Endothelial cell of umbilical vein (primary cell): Measurements from ENCODE around the gene NDRG2. TPM values are rescaled to one million over a fixed set of nuclear protein-coding genes. Genes with fewer than 3 reads are reported as not detected.
A peak's percentile ranks its signal among the peaks of the same experiment; 100 is the strongest.

Source experiments
- Bru-seq: library from RNA; stranded (reverse); fragments of 400-500 nt; gene quantifications from one replicate; lab custom pipeline; 2021; lab: Mats Ljungman, UMichigan
- BruChase-seq, 2 experiments: library from RNA; stranded (reverse); fragments of 400-500 nt; gene quantifications; one replicate each; lab custom pipeline; 2021; lab: Mats Ljungman, UMichigan
- BruUV-seq: library from RNA; stranded (reverse); fragments of 400-500 nt; replicated peaks from 2 replicates; lab custom pipeline; 2021; lab: Mats Ljungman, UMichigan
- CTCF ChIA-PET: fragments of 300-600, 350-600 bp; sonication (Branson Sonifier 250); formaldehyde crosslinking; loops from one replicate; lab custom pipeline; 2021; ENCODE audit warnings: antibody characterized with exemption, inconsistent platforms; lab: Charles Lee
- POLR2A ChIA-PET: fragments of 300-600, 350-600 bp; sonication (Branson Sonifier 250); formaldehyde crosslinking; loops from one replicate; lab custom pipeline; 2021; ENCODE audit warnings: antibody characterized with exemption, inconsistent platforms; lab: Charles Lee
- DNase-seq: peaks from one replicate; pipeline ENCODE4 v3.0.0-alpha.2; 2011; ENCODE audit warnings: low read depth, low spot score
- FAIRE-seq: peaks from 2 replicates; lab custom pipeline; 2011; peaks lifted over from hg19 to GRCh38; lab: Jason Lieb, UNC
- H2AFZ ChIP-seq: 2 replicates; pipeline ENCODE4 v1.6.0; 2012; ENCODE audit warnings: low read depth, low read length, control low read depth, inconsistent platforms
- H3K27ac ChIP-seq: 2 replicates; pipeline ENCODE4 v1.5.1; 2011; ENCODE audit warnings: low read depth, mild to moderate bottlenecking, control low read depth, low read length, moderate library complexity; ENCODE audit not compliant: insufficient read depth
- H3K27me3 ChIP-seq, 2 experiments: 2 replicates each; pipeline versions ENCODE4 v1.6.0 to v1.6.1; 2011; ENCODE audit warnings: low read length in 2 of 2, mixed read lengths in 1 of 2; ENCODE audit not compliant: control insufficient read depth in 2 of 2, insufficient read depth in 2 of 2
- H3K36me3 ChIP-seq, 2 experiments: 2 replicates in 1 of 2; 3 replicates in 1 of 2; pipeline ENCODE4 v1.5.1; 2011; ENCODE audit warnings: low read length in 2 of 2, mild to moderate bottlenecking in 1 of 2, moderate library complexity in 1 of 2; ENCODE audit not compliant: control insufficient read depth in 2 of 2, insufficient read depth in 2 of 2; ENCODE audit errors: extremely low read depth in 1 of 2
- H3K4me1 ChIP-seq: 3 replicates; pipeline ENCODE4 v1.5.1; 2011; ENCODE audit warnings: mild to moderate bottlenecking, low read length; ENCODE audit not compliant: control insufficient read depth, insufficient read depth; ENCODE audit errors: extremely low read depth
- H3K4me2 ChIP-seq: 2 replicates; pipeline ENCODE4 v1.6.1; 2011; ENCODE audit warnings: low read length, control low read depth, mixed read lengths; ENCODE audit not compliant: insufficient read depth
- H3K4me3 ChIP-seq, 3 experiments: fragments of 200-600 bp in 1 of 3; sonication (generic), shearing (Covaris generic) in 1 of 3; replicated peaks in 1 of 3; 2 replicates each; pipeline ENCODE4 v1.5.1; 2011 to 2016; ENCODE audit warnings: control low read depth in 3 of 3, low read length in 3 of 3, mild to moderate bottlenecking in 2 of 3, inconsistent platforms in 1 of 3, low read depth in 1 of 3, moderate library complexity in 1 of 3; ENCODE audit not compliant: insufficient read depth in 1 of 3
- H3K79me2 ChIP-seq: 2 replicates; pipeline ENCODE4 v1.6.0; 2012; ENCODE audit warnings: low read length, inconsistent platforms; ENCODE audit not compliant: control insufficient read depth, insufficient read depth
- H3K9ac ChIP-seq: replicated peaks from 2 replicates; pipeline ENCODE3; 2011; ENCODE audit warnings: low read length, control low read depth; ENCODE audit not compliant: insufficient read depth; ENCODE audit errors: extremely low read depth
- H3K9me1 ChIP-seq: replicated peaks from 3 replicates; pipeline ENCODE4 v1.6.0; 2011; ENCODE audit warnings: mild to moderate bottlenecking, low read length; ENCODE audit not compliant: control insufficient read depth, insufficient read depth; ENCODE audit errors: extremely low read depth
- H3K9me3 ChIP-seq: replicated peaks from 2 replicates; pipeline ENCODE4 v1.5.1; 2012; ENCODE audit warnings: low read length, inconsistent platforms; ENCODE audit not compliant: control insufficient read depth, insufficient read depth
- H4K20me1 ChIP-seq: replicated peaks from 2 replicates; pipeline ENCODE3; 2011; ENCODE audit warnings: mild to moderate bottlenecking, low read length; ENCODE audit not compliant: control insufficient read depth, insufficient read depth; ENCODE audit errors: extremely low read depth
- CTCF ChIP-seq, 2 donors: IDR thresholded peaks; 1 replicate in 1 of 2; 2 replicates in 1 of 2; pipeline ENCODE4 v1.5.1; 2011; ENCODE audit warnings: low read length in 2 of 2, mild to moderate bottlenecking in 2 of 2, moderate library complexity in 2 of 2, control low read depth in 1 of 2, inconsistent platforms in 1 of 2, low read depth in 1 of 2; ENCODE audit not compliant: insufficient read depth in 1 of 2; ENCODE audit errors: extremely low read depth in 1 of 2
- EZH2 ChIP-seq: IDR thresholded peaks from 2 replicates; pipeline ENCODE4 v1.6.1; 2012; ENCODE audit warnings: borderline replicate concordance, low read depth, mild to moderate bottlenecking, moderate library complexity, low read length, inconsistent platforms; ENCODE audit not compliant: severe bottlenecking
- FOS ChIP-seq: IDR thresholded peaks from 2 replicates; pipeline ENCODE4 v1.6.1; 2011; ENCODE audit warnings: mild to moderate bottlenecking, low read length, moderate library complexity, borderline replicate concordance; ENCODE audit not compliant: insufficient read depth
- MYC ChIP-seq: IDR thresholded peaks from one replicate; pipeline ENCODE4 v1.6.1; 2011; ENCODE audit warnings: mild to moderate bottlenecking, low read depth, low read length
- POLR2A ChIP-seq: IDR thresholded peaks from 2 replicates; pipeline ENCODE4 v1.6.1; 2012; ENCODE audit warnings: low read depth, mild to moderate bottlenecking, control low read depth, low read length
- POLR2AphosphoS5 ChIP-seq: IDR thresholded peaks from 2 replicates; pipeline ENCODE4 v1.6.1; 2012; ENCODE audit warnings: low read depth, mild to moderate bottlenecking, control low read depth, low read length, moderate library complexity; ENCODE audit not compliant: insufficient read depth
- dilution Hi-C: fragments of 300-500 bp; cut with MboI; formaldehyde crosslinking; loops from one replicate; pipeline ENCODE4 v1.15.0; 2019; ENCODE audit warnings: low sequenced_read_pairs; ENCODE audit not compliant: extremely low pct_ligation_motif_present
- intact Hi-C: fragments of 100-400 bp; cut with micrococcal nuclease; formaldehyde crosslinking; loops from one replicate; pipeline ENCODE4 v1.10.0; 2022
- long read RNA-seq: library from polyadenylated mRNA; stranded (forward); transcript quantifications from one replicate; pipeline ENCODE4 v2.0.0, GENCODE V29; 2021
- polyA minus RNA-seq, 3 experiments: library from RNA; depleted of rRNA, polyadenylated mRNA; stranded (reverse); fragments of >200 nt; gene quantifications; 1 replicate in 1 of 3; 2 replicates in 2 of 3; pipeline ENCODE4 v1.2.3, GENCODE V29; 2011
- polyA plus RNA-seq, 4 experiments: library from polyadenylated mRNA; depleted of rRNA in 3 of 4; stranded (reverse) in 3 of 4; unstranded in 1 of 4; fragments of >200 nt; gene quantifications; 2 replicates each; pipeline versions ENCODE4 v1.2.1 to v1.2.3, GENCODE V29; 2011 to 2012; ENCODE audit warnings: missing spikeins in 1 of 4
- total RNA-seq: library from RNA; stranded (reverse); gene quantifications from 2 replicates; pipeline ENCODE4 v1.2.3, GENCODE V29; 2021
- TF ChIP-seq, protein P1 (sequence below): IDR thresholded peaks from 2 replicates; pipeline ENCODE4 v1.6.1; 2011; ENCODE audit not compliant: insufficient read depth, insufficient read length

Gene NDRG2
- total RNA-seq, result not detected in 2 replicates
- 0.37 and 0.54 TPM in 2 replicates for polyA plus RNA-seq
- polyA plus RNA-seq (2011; cell fraction: cytosol; rRNA removed), result 0.13 and 0.51 TPM in 2 replicates
- 0.99 and 1.0 TPM in 2 replicates for polyA plus RNA-seq (2011; cell fraction: nucleus; rRNA removed)
- polyA plus RNA-seq (2012), result 0.31 TPM in 1 of 2 replicates, not detected in the other
- 1.1 and 4.5 TPM in 2 replicates for polyA minus RNA-seq
- 1.5 TPM for polyA minus RNA-seq (2011; cell fraction: cytosol; rRNA and poly(A)+ RNA removed)
- polyA minus RNA-seq (2011; cell fraction: nucleus; rRNA and poly(A)+ RNA removed), result 0.91 TPM in 1 of 2 replicates, not detected in the other
- Bru-seq, nascent RNA, result percentile 4 among the genes with signal in this experiment
- BruChase-seq, experiment 1, labeled RNA remaining after a 6-hour chase, result percentile 12 among the genes with signal in this experiment
- not detected for BruChase-seq, experiment 2, labeled RNA remaining after a 2-hour chase
- long read RNA-seq, result 0 reads

DNA sequence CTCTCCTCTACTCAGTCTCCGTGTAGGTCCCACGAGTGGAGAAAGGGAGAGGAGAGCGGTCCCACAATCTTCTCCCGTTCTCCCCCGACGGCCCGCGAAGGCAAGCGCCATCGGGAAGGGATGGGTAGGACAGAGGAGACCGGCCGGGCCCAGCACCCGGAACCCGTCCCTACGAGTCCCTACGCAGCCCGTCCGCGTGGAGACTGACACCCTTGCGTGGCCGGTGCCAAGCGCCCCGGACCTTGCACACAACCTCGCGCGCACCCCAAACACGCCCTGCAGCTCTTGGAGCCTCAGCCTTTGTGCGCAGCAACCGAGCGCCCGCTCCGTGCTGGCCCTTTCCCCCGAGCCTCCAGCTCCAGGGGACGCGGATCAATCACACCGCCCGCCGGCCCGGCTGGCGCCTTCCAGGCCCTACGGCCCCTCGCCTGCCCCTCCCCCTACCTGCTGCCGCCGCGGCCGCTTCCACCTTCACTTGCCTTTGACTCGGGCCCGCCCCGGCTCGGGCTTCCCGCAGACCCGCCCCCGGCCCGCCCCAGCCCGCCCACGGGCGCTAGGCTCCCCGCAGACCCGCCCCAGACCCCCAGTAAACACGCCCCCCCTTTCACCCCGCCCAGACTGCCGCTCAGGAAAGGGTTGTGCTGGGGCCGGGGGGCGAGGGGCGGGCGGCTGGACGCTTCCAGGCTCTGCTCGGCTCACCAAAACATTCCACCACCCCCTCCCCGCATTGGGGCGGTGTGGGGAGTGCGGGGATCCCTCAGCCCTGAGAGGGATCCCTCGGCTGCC lies at the start of gene NDRG2:
TSS of gene NDRG2 (minus strand) at position 477 of the 786 bp plus-strand sequence. CDS start 1,746 bp downstream, outside the sequence.
- Histone ChIP-seq H3K36me3 (no peaks in the 10 kb centered on the region), H3K4me2 (no peak within 1 kb of the TSS), H3K27me3 (peaks cover 43 to 59% of the 10 kb centered on the region in 2 experiments), H3K4me3 (peak within 1 kb of the TSS in 1 of 3 experiments; percentile 22), H3K9me1 (no peaks in the 10 kb centered on the region), H2AFZ (no peak within 1 kb of the TSS), H4K20me1 (no peaks in the 10 kb centered on the region), H3K9me3 (no peaks in the 10 kb centered on the region), H3K79me2 (no peaks in the 10 kb centered on the region), H3K4me1 (no peaks in the 10 kb centered on the region), H3K9ac (no peak within 1 kb of the TSS), H3K27ac (no peak within 1 kb of the TSS)
- BruUV-seq, result no TSS peak
- POLR2A ChIA-PET, result no interaction called here
- dilution Hi-C loops, result no loop called here
- intact Hi-C loops, result no loop called here
- no peak for DNase-seq
- no peak for TF ChIP-seq MYC
- TF ChIP-seq CTCF (IDR thresholded peaks at IDR 0.05; ENCODE audit: extremely low read depth in 1 of 2, insufficient read depth in 1 of 2, low read depth in 1 of 2, low read length in 2 of 2), result no peak
- peak; percentile 82 for TF ChIP-seq EZH2
- no peak for TF ChIP-seq FOS
- no peak for TF ChIP-seq POLR2AphosphoS5
- TF ChIP-seq, protein P1, sequence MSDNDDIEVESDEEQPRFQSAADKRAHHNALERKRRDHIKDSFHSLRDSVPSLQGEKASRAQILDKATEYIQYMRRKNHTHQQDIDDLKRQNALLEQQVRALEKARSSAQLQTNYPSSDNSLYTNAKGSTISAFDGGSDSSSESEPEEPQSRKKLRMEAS, result no peak
- no peak for TF ChIP-seq POLR2A
- CTCF ChIA-PET, result interaction anchor here (2.5 kb wide), 1 partner anchor 10 kb away, joined by 28 read pairs; no protein-coding TSS in a partner anchor
- FAIRE-seq, result no peak
